22Rv1 (cell line): ENCODE results near the gene IMMP2L.

Experiments used
- H3K27ac ChIP-seq: fragments of 450-650 bp; 2 replicates; pipeline ENCODE4 v1.5.1; 2017
- CTCF ChIP-seq: fragments of 450-650 bp; IDR thresholded peaks from 2 replicates; pipeline ENCODE4 v1.5.1; 2017; ENCODE audit warnings: mild to moderate bottlenecking
- ZFX ChIP-seq: fragments of 450-650 bp; IDR thresholded peaks from 2 replicates; pipeline ENCODE4 v1.6.1; 2017; ENCODE audit warnings: antibody characterized with exemption, borderline replicate concordance

Gene IMMP2L

GRCh38 chr7:110888641-110889040 is 673.7 kb downstream of the IMMP2L start:
- TF ChIP-seq ZFX: no peak
- no peak for TF ChIP-seq CTCF
- no peak overlapping the region for H3K27ac ChIP-seq

- no peak for TF ChIP-seq ZFX
- no peak for TF ChIP-seq CTCF
- no peak overlapping the region for H3K27ac ChIP-seq
Measured at GRCh38 chr7:110885474-110885873, 676.8 kb downstream of the IMMP2L start.

GRCh38 chr7:110881721-110882120 is 680.6 kb downstream of the IMMP2L start:
- H3K27ac ChIP-seq: no peak overlapping the region
- TF ChIP-seq ZFX (no peak), CTCF (no peak)

GRCh38 chr7:110880971-110881370 is 681.3 kb downstream of the IMMP2L start:
- TF ChIP-seq ZFX: no peak
- TF ChIP-seq CTCF: no peak
- no peak overlapping the region for H3K27ac ChIP-seq

- H3K27ac ChIP-seq: no peak overlapping the region
Measured at GRCh38 chr7:110877016-110877415, 685.3 kb downstream of the IMMP2L start.

GRCh38 chr7:110875346-110875745 is 686.9 kb downstream of the IMMP2L start:
- TF ChIP-seq CTCF (no peak), ZFX (no peak)
- no peak overlapping the region for H3K27ac ChIP-seq

More at GRCh38 chr7:110877016-110877415, 685.3 kb downstream of the IMMP2L start:
- TF ChIP-seq CTCF: no peak
- no peak for TF ChIP-seq ZFX

GRCh38 chr7:110871856-110872255 is 690.4 kb downstream of the IMMP2L start:
- H3K27ac ChIP-seq: no peak overlapping the region
- TF ChIP-seq ZFX: no peak
- TF ChIP-seq CTCF: no peak
